HUES64 (cell line): ENCODE data around the gene GRID1.

ENCODE experiments used
- H3K27ac ChIP-seq: 2 replicates; pipeline ENCODE4 v1.7.0; 2013; ENCODE audit warnings: low read depth, low read length, inconsistent platforms
- H3K27me3 ChIP-seq: 2 replicates; pipeline ENCODE4 v1.6.1; 2013; ENCODE audit warnings: mild to moderate bottlenecking, low read length; ENCODE audit not compliant: insufficient read depth
- H3K36me3 ChIP-seq: 2 replicates; pipeline ENCODE4 v1.6.1; 2013; ENCODE audit warnings: mild to moderate bottlenecking, low read length; ENCODE audit not compliant: insufficient read depth
- H3K4me1 ChIP-seq: 2 replicates; pipeline ENCODE4 v1.6.1; 2013; ENCODE audit warnings: mild to moderate bottlenecking, low read length, moderate library complexity; ENCODE audit not compliant: insufficient read depth
- H3K4me3 ChIP-seq: 2 replicates; pipeline ENCODE4 v1.5.1; 2013; ENCODE audit warnings: mild to moderate bottlenecking, low read length, moderate library complexity
- H3K9ac ChIP-seq: 2 replicates; pipeline ENCODE4 v1.6.1; 2013; ENCODE audit warnings: mild to moderate bottlenecking, low read depth, low read length
- H3K9me3 ChIP-seq: 2 replicates; pipeline ENCODE4 v1.6.1; 2013; ENCODE audit warnings: low read depth, low read length; ENCODE audit not compliant: insufficient read depth
- WGBS: fragments of 150-250, 120-280 bp; methylation state at CpG from one replicate; pipeline ENCODE4 v1.1.7; 2013; ENCODE audit warnings: missing lambda C conversion rate; 5-methylcytosine and 5-hydroxymethylcytosine counted together

The GRID1 gene

GRCh38 chr10:86368046-86368445 lies 1.5 kb upstream of the GRID1 start:
- WGBS: 89% methylated on average over 1 of the region's 1 CpG
- no peak overlapping the region for H3K27ac ChIP-seq
- H3K36me3 ChIP-seq: no peaks in the 10 kb centered on the region
- no peaks in the 10 kb centered on the region for H3K9me3 ChIP-seq
- no peak overlapping the region for H3K4me3 ChIP-seq
- peaks cover 99% of the 10 kb centered on the region for H3K27me3 ChIP-seq
- H3K9ac ChIP-seq: no peak overlapping the region
- 0 out of 2 replicates have a peak, but pooled peaks cover 6% of the 10 kb centered on the region for H3K4me1 ChIP-seq

GRCh38 chr10:86367152-86367951 lies 757 bp upstream of the GRID1 start:
- peaks cover 100% of the 10 kb centered on the region for H3K27me3 ChIP-seq
- H3K9ac ChIP-seq: peak overlapping the region; percentile 28; the same call in 1 of the 2 replicates
- peak overlapping the region; percentile 51 for H3K4me3 ChIP-seq
- H3K27ac ChIP-seq: no peak overlapping the region
- 8% methylated on average over 62 of the region's 62 CpGs for WGBS
- no peaks in the 10 kb centered on the region for H3K36me3 ChIP-seq
- H3K9me3 ChIP-seq: no peaks in the 10 kb centered on the region
- 0 out of 2 replicates have a peak, but pooled peaks cover 6% of the 10 kb centered on the region for H3K4me1 ChIP-seq

- H3K27me3 ChIP-seq: peaks cover 100% of the 10 kb centered on the region
- peak overlapping the region; percentile 28; the same call in 1 of the 2 replicates for H3K9ac ChIP-seq
- peak overlapping the region; percentile 51 for H3K4me3 ChIP-seq
- H3K4me1 ChIP-seq: 0 out of 2 replicates have a peak, but pooled peaks cover 6% of the 10 kb centered on the region
- WGBS: under 1% methylated on average over 38 of the region's 38 CpGs
- H3K9me3 ChIP-seq: no peaks in the 10 kb centered on the region
- H3K27ac ChIP-seq: no peak overlapping the region
- no peaks in the 10 kb centered on the region for H3K36me3 ChIP-seq
Measured at GRCh38 chr10:86366902-86367151, 232 bp upstream of the GRID1 start.

- H3K27me3 ChIP-seq: peaks cover 100% of the 10 kb centered on the region
Measured at GRCh38 chr10:86365346-86366032, 1.1 kb downstream of the GRID1 start.

GRCh38 chr10:86364491-86365345 lies 1.9 kb downstream of the GRID1 start:
- H3K9ac ChIP-seq: no peak overlapping the region
- H3K27ac ChIP-seq: no peak overlapping the region
- 0 out of 2 replicates have a peak, but pooled peaks cover 6% of the 10 kb centered on the region for H3K4me1 ChIP-seq
- H3K27me3 ChIP-seq: peaks cover 99% of the 10 kb centered on the region
- no peaks in the 10 kb centered on the region for H3K9me3 ChIP-seq
- WGBS: 7% methylated on average over 41 of the region's 46 CpGs
- no peaks in the 10 kb centered on the region for H3K36me3 ChIP-seq
- peak overlapping the region; percentile 49 for H3K4me3 ChIP-seq

More at GRCh38 chr10:86365346-86366032, 1.1 kb downstream of the GRID1 start:
- 0 out of 2 replicates have a peak, but pooled peaks cover 6% of the 10 kb centered on the region for H3K4me1 ChIP-seq
- H3K36me3 ChIP-seq: no peaks in the 10 kb centered on the region
- H3K9me3 ChIP-seq: no peaks in the 10 kb centered on the region
- no peak overlapping the region for H3K9ac ChIP-seq
- WGBS: 3% methylated on average over 47 of the region's 47 CpGs
- H3K4me3 ChIP-seq: peak overlapping the region; percentile 49
- H3K27ac ChIP-seq: no peak overlapping the region

DNA sequence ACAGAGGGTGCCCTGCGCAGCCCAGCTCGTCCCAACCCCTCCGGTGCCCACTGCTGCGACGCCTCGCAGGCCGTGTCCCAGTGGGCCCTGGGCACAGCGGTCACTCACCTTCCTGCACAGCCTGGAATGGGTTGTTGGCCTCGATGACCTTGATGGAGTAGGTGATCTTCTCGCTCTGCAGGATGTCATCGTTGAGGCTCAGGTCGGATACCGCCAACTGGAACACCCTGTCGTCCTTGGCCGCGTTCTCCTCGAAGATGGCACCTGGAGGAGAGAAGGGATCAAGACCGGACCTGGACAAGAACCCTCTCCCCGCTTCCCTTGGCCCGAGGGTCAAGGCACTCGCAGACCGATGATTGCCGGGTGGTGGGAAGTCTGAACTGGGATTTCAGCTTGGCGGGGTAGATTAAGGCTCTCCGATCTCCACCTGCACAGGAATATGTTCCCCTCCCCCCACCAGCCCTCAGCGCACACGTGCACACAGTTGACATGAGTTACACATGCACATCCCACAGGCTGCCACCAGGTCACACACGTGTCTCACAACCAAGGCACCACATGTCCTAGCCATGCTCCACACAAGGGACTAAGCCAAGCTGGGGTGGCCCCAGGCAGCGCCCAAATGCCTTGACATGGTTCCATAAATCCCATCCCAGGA lies 2.6 kb downstream of the GRID1 start:
- Histone ChIP-seq H3K27ac (no peak overlapping the region), H3K9me3 (no peaks in the 10 kb centered on the region), H3K27me3 (peaks cover 91% of the 10 kb centered on the region), H3K36me3 (no peaks in the 10 kb centered on the region), H3K4me1 (0 out of 2 replicates have a peak, but pooled peaks cover 6% of the 10 kb centered on the region), H3K9ac (no peak overlapping the region), H3K4me3 (peak overlapping the region; percentile 55)
- 27% methylated on average over 29 of the region's 29 CpGs for WGBS

- peaks cover 84% of the 10 kb centered on the region for H3K27me3 ChIP-seq
- no peak overlapping the region for H3K27ac ChIP-seq
- no peaks in the 10 kb centered on the region for H3K9me3 ChIP-seq
- no peaks in the 10 kb centered on the region for H3K36me3 ChIP-seq
- WGBS: under 1% methylated on average over 80 of the region's 80 CpGs
- H3K4me3 ChIP-seq: peak overlapping the region; percentile 55
- 0 out of 2 replicates have a peak, but pooled peaks cover 6% of the 10 kb centered on the region for H3K4me1 ChIP-seq
- H3K9ac ChIP-seq: no peak overlapping the region
Measured at GRCh38 chr10:86363184-86363832, 3.3 kb downstream of the GRID1 start.

- Histone ChIP-seq H3K9me3 (no peaks in the 10 kb centered on the region), H3K36me3 (no peaks in the 10 kb centered on the region), H3K27me3 (peaks cover 78% of the 10 kb centered on the region), H3K4me3 (peak overlapping the region; percentile 55), H3K4me1 (0 out of 2 replicates have a peak, but pooled peaks cover 6% of the 10 kb centered on the region), H3K9ac (no peak overlapping the region), H3K27ac (no peak overlapping the region)
- WGBS: 26% methylated on average over 15 of the region's 15 CpGs
Measured at GRCh38 chr10:86362586-86363183, 3.9 kb downstream of the GRID1 start.

GRCh38 chr10:86362129-86362527 lies 4.5 kb downstream of the GRID1 start:
- WGBS: 83% methylated on average over 2 of the region's 2 CpGs
- Histone ChIP-seq H3K9ac (no peak overlapping the region), H3K27ac (no peak overlapping the region), H3K36me3 (no peaks in the 10 kb centered on the region), H3K4me1 (0 out of 2 replicates have a peak, but pooled peaks cover 6% of the 10 kb centered on the region), H3K9me3 (no peaks in the 10 kb centered on the region), H3K27me3 (peaks cover 73% of the 10 kb centered on the region), H3K4me3 (no peak overlapping the region)
